ENCODE measurements around the gene DIDO1. TPM values are rescaled to one million over a fixed set of nuclear protein-coding genes. Genes with fewer than 3 reads are reported as not detected.

DIDO1 gene
- total RNA-seq, 1 experiment from 2014 or later: 77.1 TPM

- Mint-ChIP-seq H3K27ac (ENCODE audit: unreplicated experiment) (no peak overlapping the region), H3K4me1 (ENCODE audit: low read depth, unreplicated experiment) (peaks cover 29% of the 10 kb centered on the region), H3K9me3 (ENCODE audit: low read depth, unreplicated experiment) (peaks cover 4% of the 10 kb centered on the region), H3K27me3 (ENCODE audit: unreplicated experiment) (peaks cover 32% of the 10 kb centered on the region), H3K4me3 (ENCODE audit: low read depth, unreplicated experiment) (peak overlapping the region; percentile 72), H3K36me3 (ENCODE audit: insufficient read depth, unreplicated experiment) (peaks cover 31% of the 10 kb centered on the region)
- BruUV-seq (replicated peaks): no TSS peak
- DNase-seq: peak; percentile 35
- intact Hi-C loops (cut with micrococcal nuclease; ENCODE audit: unreplicated experiment): loop anchor here (1.0 kb wide), 1 partner anchor 38 kb away; no protein-coding TSS in a partner anchor
- CTCF ChIA-PET: no interaction called here
- no peak for TF ChIP-seq CTCF (IDR thresholded peaks at IDR 0.05; ENCODE audit: unreplicated experiment)
These were observed 65.8 kb downstream of the DIDO1 start for GRCh38 chr20:62860391-62860923.

- H3K27me3 Mint-ChIP-seq (ENCODE audit: unreplicated experiment): peaks cover 24% of the 10 kb centered on the region
- no peak for TF ChIP-seq CTCF (IDR thresholded peaks at IDR 0.05; ENCODE audit: unreplicated experiment)
- TSS peak; percentile 41 for BruUV-seq (replicated peaks)
- H3K4me1 Mint-ChIP-seq (ENCODE audit: low read depth, unreplicated experiment): peaks cover 29% of the 10 kb centered on the region
- no peak overlapping the region for H3K27ac Mint-ChIP-seq (ENCODE audit: unreplicated experiment)
- no peak for DNase-seq
- H3K9me3 Mint-ChIP-seq (ENCODE audit: low read depth, unreplicated experiment): peaks cover 4% of the 10 kb centered on the region
- peaks cover 34% of the 10 kb centered on the region for H3K36me3 Mint-ChIP-seq (ENCODE audit: insufficient read depth, unreplicated experiment)
- intact Hi-C loops (cut with micrococcal nuclease; ENCODE audit: unreplicated experiment): loop anchor here (1.0 kb wide), 1 partner anchor 37 kb away; no protein-coding TSS in a partner anchor
- H3K4me3 Mint-ChIP-seq (ENCODE audit: low read depth, unreplicated experiment): peak overlapping the region; percentile 72
- CTCF ChIA-PET: no interaction called here
These were observed 66.6 kb downstream of the DIDO1 start for GRCh38 chr20:62859721-62860120.

- Mint-ChIP-seq H3K36me3 (ENCODE audit: insufficient read depth, unreplicated experiment) (peaks cover 35% of the 10 kb centered on the region), H3K4me3 (ENCODE audit: low read depth, unreplicated experiment) (no peak overlapping the region), H3K9me3 (ENCODE audit: low read depth, unreplicated experiment) (peaks cover 4% of the 10 kb centered on the region), H3K4me1 (ENCODE audit: low read depth, unreplicated experiment) (peaks cover 29% of the 10 kb centered on the region), H3K27me3 (ENCODE audit: unreplicated experiment) (peaks cover 10% of the 10 kb centered on the region), H3K27ac (ENCODE audit: unreplicated experiment) (no peak overlapping the region)
- intact Hi-C loops (cut with micrococcal nuclease; ENCODE audit: unreplicated experiment): no loop called here
- no TSS peak for BruUV-seq (replicated peaks)
- no peak for DNase-seq
- no peak for TF ChIP-seq CTCF (IDR thresholded peaks at IDR 0.05; ENCODE audit: unreplicated experiment)
- CTCF ChIA-PET: no interaction called here
These were observed 68.1 kb downstream of the DIDO1 start for GRCh38 chr20:62858058-62858830.

- CTCF ChIA-PET: interaction anchor here (0.6 kb wide), 1 partner anchor 750 kb away, joined by 3 read pairs; no protein-coding TSS in a partner anchor
- Mint-ChIP-seq H3K36me3 (ENCODE audit: insufficient read depth, unreplicated experiment) (peaks cover 28% of the 10 kb centered on the region), H3K4me3 (ENCODE audit: low read depth, unreplicated experiment) (no peak overlapping the region), H3K9me3 (ENCODE audit: low read depth, unreplicated experiment) (no peaks in the 10 kb centered on the region), H3K27me3 (ENCODE audit: unreplicated experiment) (no peaks in the 10 kb centered on the region), H3K4me1 (ENCODE audit: low read depth, unreplicated experiment) (peaks cover 29% of the 10 kb centered on the region), H3K27ac (ENCODE audit: unreplicated experiment) (no peak overlapping the region)
- no TSS peak for BruUV-seq (replicated peaks)
- DNase-seq: no peak
- intact Hi-C loops (cut with micrococcal nuclease; ENCODE audit: unreplicated experiment): no loop called here
- no peak for TF ChIP-seq CTCF (IDR thresholded peaks at IDR 0.05; ENCODE audit: unreplicated experiment)
These were observed 69.2 kb downstream of the DIDO1 start for GRCh38 chr20:62856931-62857619.

Data from Calu3 (cell line).